ENCODE results near the gene S1PR5. TPM values are rescaled to one million over a fixed set of nuclear protein-coding genes. Genes with fewer than 3 reads are reported as not detected.
"Not testable (repeated sequence)": the region's sequence is repeated elsewhere in the genome, so short reads cannot be mapped to it uniquely, and the experiment has no call there.

Gene S1PR5
- total RNA-seq, 1 donor: 1.3 TPM

- no peak for TF ChIP-seq CTCF (IDR thresholded peaks at IDR 0.05; ENCODE audit: insufficient read depth, low read depth, low read length)
- peak overlapping the region; percentile 86 for H3K4me3 ChIP-seq (ENCODE audit: low read depth, low read length)
- no peak for DNase-seq (ENCODE audit: low read depth)
Observed at GRCh38 chr19:10544753-10545251, 27.6 kb upstream of the S1PR5 start.

- no peak for TF ChIP-seq CTCF (IDR thresholded peaks at IDR 0.05; ENCODE audit: insufficient read depth, low read depth, low read length)
- DNase-seq (ENCODE audit: low read depth): no peak
- H3K4me3 ChIP-seq (ENCODE audit: low read depth, low read length): peak overlapping the region; percentile 86
Observed at GRCh38 chr19:10544242-10544752, 27.1 kb upstream of the S1PR5 start.

- peak; percentile 59 for DNase-seq (ENCODE audit: low read depth)
- no peak for TF ChIP-seq CTCF (IDR thresholded peaks at IDR 0.05; ENCODE audit: insufficient read depth, low read depth, low read length)
- H3K4me3 ChIP-seq (ENCODE audit: low read depth, low read length): peak within 1 kb of the TSS; percentile 86
Observed at GRCh38 chr19:10543420-10544241, 26.4 kb upstream of the S1PR5 start, which contains the start of gene ATG4D. Gene ATG4D, plus strand, starts transcription at chr19:10543904. Its CDS starts 187 bp downstream, at chr19:10544091.

- H3K4me3 ChIP-seq (ENCODE audit: low read depth, low read length): peak overlapping the region; percentile 86
- TF ChIP-seq CTCF (IDR thresholded peaks at IDR 0.05; ENCODE audit: insufficient read depth, low read depth, low read length): no peak
- DNase-seq (ENCODE audit: low read depth): no peak
Observed at GRCh38 chr19:10543059-10543419, 25.8 kb upstream of the S1PR5 start.

DNA sequence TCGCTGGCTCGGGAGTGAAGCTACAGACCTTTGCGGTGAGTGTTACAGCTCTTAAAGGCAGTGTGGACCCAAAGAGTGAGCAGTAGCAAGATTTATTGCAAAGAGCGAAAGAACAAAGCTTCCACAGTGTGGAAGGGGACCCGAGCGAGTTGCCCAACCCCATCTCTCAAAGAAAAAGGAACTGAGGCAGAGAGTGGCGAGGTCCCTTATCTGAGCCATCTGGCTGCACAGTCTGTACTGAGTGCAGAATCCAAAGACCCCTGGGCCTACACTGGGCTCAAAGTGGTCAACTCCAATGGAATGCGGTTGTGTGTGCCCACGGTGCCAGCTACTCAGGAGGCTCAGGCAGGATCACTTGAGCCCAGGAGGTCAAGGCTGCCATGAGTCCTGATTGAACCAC lies 21.8 kb upstream of the S1PR5 start:
- DNase-seq (ENCODE audit: low read depth); H3K4me3 ChIP-seq (ENCODE audit: low read depth, low read length): not testable (repeated sequence)

- H3K4me3 ChIP-seq (ENCODE audit: low read depth, low read length): no peak overlapping the region
- TF ChIP-seq CTCF (IDR thresholded peaks at IDR 0.05; ENCODE audit: insufficient read depth, low read depth, low read length): no peak
- no peak for DNase-seq (ENCODE audit: low read depth)
Observed at GRCh38 chr19:10538204-10538983, 21.1 kb upstream of the S1PR5 start.

DNA sequence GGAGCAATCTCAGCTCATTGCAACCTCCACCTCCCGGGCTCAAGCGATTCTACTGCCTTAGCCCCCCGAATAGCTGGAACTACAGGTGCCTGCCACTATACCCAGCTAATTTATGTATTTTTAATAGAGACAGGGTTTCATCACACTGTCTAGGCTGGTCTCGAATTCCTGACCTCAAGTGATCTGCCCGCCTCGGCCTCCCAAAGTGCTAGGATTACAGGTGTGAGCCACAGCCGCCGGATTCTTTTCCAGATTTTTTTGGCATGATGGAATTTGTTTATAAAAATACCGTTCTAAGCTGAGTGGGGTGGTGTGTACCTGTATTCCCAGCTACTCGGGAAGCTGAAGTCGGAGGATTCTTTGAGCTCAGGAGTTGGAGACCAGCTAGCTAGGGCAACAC lies 20.4 kb upstream of the S1PR5 start:
- TF ChIP-seq CTCF (IDR thresholded peaks at IDR 0.05; ENCODE audit: insufficient read depth, low read depth, low read length): no peak
- no peak overlapping the region for H3K4me3 ChIP-seq (ENCODE audit: low read depth, low read length)
- DNase-seq (ENCODE audit: low read depth): no peak
